Thymus (tissue), 11 donors: ENCODE results near the gene PHLDB3. TPM values are rescaled to one million over a fixed set of nuclear protein-coding genes. Genes with fewer than 3 reads are reported as not detected.

Source experiments
- DNase-seq, 9 donors: peaks; one replicate each; pipeline ENCODE4 v3.0.0-alpha.2; 2013; ENCODE audit warnings: low spot score in 9 of 9, low read depth in 6 of 9, missing footprints in 1 of 9
- H3K27ac ChIP-seq, 2 donors: one replicate each; pipeline ENCODE4 v1.5.1; 2013; ENCODE audit warnings: control low read depth in 1 of 2, low read depth in 1 of 2, low read length in 1 of 2, mild to moderate bottlenecking in 1 of 2, moderate library complexity in 1 of 2
- H3K27me3 ChIP-seq, 2 donors: one replicate each; pipeline ENCODE4 v1.5.1; 2013; ENCODE audit warnings: low read length in 1 of 2; ENCODE audit not compliant: control insufficient read depth in 2 of 2, insufficient read depth in 1 of 2
- H3K36me3 ChIP-seq, 2 donors: one replicate each; pipeline ENCODE4 v1.5.1; 2013; ENCODE audit warnings: low read length in 1 of 2, mild to moderate bottlenecking in 1 of 2, moderate library complexity in 1 of 2; ENCODE audit not compliant: control insufficient read depth in 2 of 2, insufficient read depth in 2 of 2
- H3K4me1 ChIP-seq, 2 donors: one replicate each; pipeline ENCODE4 v1.5.1; 2013; ENCODE audit warnings: low read length in 2 of 2; ENCODE audit not compliant: control insufficient read depth in 2 of 2, insufficient read depth in 2 of 2
- H3K4me3 ChIP-seq, 2 donors: one replicate each; pipeline ENCODE4 v1.5.1; 2013; ENCODE audit warnings: low read length in 2 of 2, control low read depth in 1 of 2, mild to moderate bottlenecking in 1 of 2
- H3K9me3 ChIP-seq, 2 donors: one replicate each; pipeline ENCODE4 v1.5.1; 2013; ENCODE audit warnings: low read length in 1 of 2, mild to moderate bottlenecking in 1 of 2; ENCODE audit not compliant: control insufficient read depth in 2 of 2, insufficient read depth in 1 of 2
- WGBS: extraction: QIAGEN DNeasy Blood & Tissue Kit; methylation state at CpG from one replicate; pipeline ENCODE4 v1.1.7; 2013; 5-methylcytosine and 5-hydroxymethylcytosine counted together
- polyA plus RNA-seq: library from polyadenylated mRNA; stranded (reverse); fragments of 200-250 nt; gene quantifications from one replicate; pipeline ENCODE4 v1.2.3, GENCODE V29; 2013
- total RNA-seq: library from RNA; stranded (reverse); fragments of 120-200 nt; gene quantifications from one replicate; pipeline ENCODE4 v1.2.4, GENCODE V29; 2013
- donor health status: healthy.

The PHLDB3 gene
- total and polyA plus RNA-seq, 2 donors, result 12.0 to 37.9 TPM

DNA sequence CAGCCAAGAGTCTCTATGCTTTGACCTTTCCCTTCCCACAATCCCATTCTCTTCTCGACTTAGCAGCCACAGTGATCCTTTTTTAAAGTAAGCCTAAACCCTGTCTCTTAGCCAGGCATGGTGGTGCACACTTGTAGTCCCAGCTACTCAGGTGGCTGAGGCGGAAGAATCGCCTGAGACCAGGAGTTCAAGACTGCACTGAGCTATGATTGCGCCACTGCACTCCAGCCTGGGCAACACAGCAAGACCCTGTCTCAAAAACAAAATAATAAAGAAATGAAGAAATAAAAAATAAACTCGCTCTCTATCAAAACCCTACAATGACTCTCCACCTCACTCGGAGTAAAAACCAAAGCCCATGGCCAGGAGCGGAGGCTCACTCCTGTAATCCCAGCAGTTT, 75.2 kb downstream of the PHLDB3 start:
- Histone ChIP-seq H3K4me3 (no peak overlapping the region), H3K36me3 (no peaks in the 10 kb centered on the region), H3K27ac (no peak overlapping the region), H3K4me1 (no peaks in the 10 kb centered on the region), H3K9me3 (no peaks in the 10 kb centered on the region), H3K27me3 (no peaks in the 10 kb centered on the region)
- WGBS, result 94% methylated on average over 7 of the region's 7 CpGs
- DNase-seq, result no peak

- 41% methylated on average over 8 of the region's 8 CpGs for WGBS
- Histone ChIP-seq H3K9me3 (no peaks in the 10 kb centered on the region), H3K27me3 (no peaks in the 10 kb centered on the region), H3K27ac (no peak overlapping the region), H3K36me3 (no peaks in the 10 kb centered on the region), H3K4me1 (no peaks in the 10 kb centered on the region), H3K4me3 (no peak overlapping the region)
- peak in 1 of 9 donors; percentile 18 for DNase-seq
Measured at GRCh38 chr19:43425567-43426392, 78.8 kb downstream of the PHLDB3 start.

Other genes with a start within 250 kb of the PHLDB3 start
- not detected for gene PSG9, start 235.2 kb downstream of the PHLDB3 start, total RNA-seq
- gene PSG9, start 235.2 kb downstream of the PHLDB3 start, polyA plus RNA-seq, result 0.23 TPM
- gene CD177, start 151.1 kb downstream of the PHLDB3 start, total RNA-seq, result 0.99 TPM
- 0.80 TPM for gene CD177, start 151.1 kb downstream of the PHLDB3 start, polyA plus RNA-seq
- gene TEX101, start 89.9 kb downstream of the PHLDB3 start, total RNA-seq, result 0.99 TPM
- 0.18 TPM for gene TEX101, start 89.9 kb downstream of the PHLDB3 start, polyA plus RNA-seq
- gene LYPD3, start 39.1 kb downstream of the PHLDB3 start, total RNA-seq, result 3.0 TPM
- 34.2 TPM for gene LYPD3, start 39.1 kb downstream of the PHLDB3 start, polyA plus RNA-seq
- 32.3 TPM for gene ETHE1, start 22.5 kb upstream of the PHLDB3 start, total RNA-seq
- gene ETHE1, start 22.5 kb upstream of the PHLDB3 start, polyA plus RNA-seq, result 44.8 TPM
- 0.38 TPM for gene ZNF575, start 28.4 kb upstream of the PHLDB3 start, total RNA-seq
- gene ZNF575, start 28.4 kb upstream of the PHLDB3 start, polyA plus RNA-seq, result 2.5 TPM
- 28.2 TPM for gene XRCC1, start 70.8 kb upstream of the PHLDB3 start, total RNA-seq
- 23.2 TPM for gene XRCC1, start 70.8 kb upstream of the PHLDB3 start, polyA plus RNA-seq
- gene PINLYP, start 71.1 kb upstream of the PHLDB3 start, total RNA-seq, result 16.0 TPM
- 12.3 TPM for gene PINLYP, start 71.1 kb upstream of the PHLDB3 start, polyA plus RNA-seq
- gene IRGQ, start 91.4 kb upstream of the PHLDB3 start, total RNA-seq, result 4.4 TPM
- gene IRGQ, start 91.4 kb upstream of the PHLDB3 start, polyA plus RNA-seq, result 7.5 TPM
- 9.7 TPM for gene ZNF576, start 91.8 kb upstream of the PHLDB3 start, total RNA-seq
- 10.3 TPM for gene ZNF576, start 91.8 kb upstream of the PHLDB3 start, polyA plus RNA-seq
- gene SRRM5, start 107.3 kb upstream of the PHLDB3 start, total RNA-seq, result 0.05 TPM
- gene SRRM5, start 107.3 kb upstream of the PHLDB3 start, polyA plus RNA-seq, result 0.39 TPM
- 74.3 TPM for gene ZNF428, start 114.9 kb upstream of the PHLDB3 start, total RNA-seq
- gene ZNF428, start 114.9 kb upstream of the PHLDB3 start, polyA plus RNA-seq, result 54.8 TPM
- gene CADM4, start 135.1 kb upstream of the PHLDB3 start, total RNA-seq, result 1.5 TPM
- gene CADM4, start 135.1 kb upstream of the PHLDB3 start, polyA plus RNA-seq, result 6.5 TPM
- gene PLAUR, start 165.4 kb upstream of the PHLDB3 start, total RNA-seq, result 5.3 TPM
- gene PLAUR, start 165.4 kb upstream of the PHLDB3 start, polyA plus RNA-seq, result 15.3 TPM
- gene IRGC, start 211.3 kb upstream of the PHLDB3 start, total RNA-seq, result not detected
- gene IRGC, start 211.3 kb upstream of the PHLDB3 start, polyA plus RNA-seq, result 0.02 TPM